ENCODE results near the gene GRM7.

Gene GRM7

GRCh38 chr3:7144697-7145308, 283.9 kb downstream of the GRM7 start:
- Histone ChIP-seq H3K36me3 (ENCODE audit: low read depth) (no peaks in the 10 kb centered on the region), H3K4me3 (ENCODE audit: severe bottlenecking) (no peak overlapping the region), H3K27ac (ENCODE audit: poor library complexity, severe bottlenecking) (no peak overlapping the region), H3K9me3 (ENCODE audit: severe bottlenecking) (no peaks in the 10 kb centered on the region), H3K4me1 (ENCODE audit: insufficient read depth, poor library complexity, severe bottlenecking) (no peaks in the 10 kb centered on the region), H3K27me3 (ENCODE audit: insufficient read depth, poor library complexity, severe bottlenecking) (no peaks in the 10 kb centered on the region)
- TF ChIP-seq CTCF (IDR thresholded peaks at IDR 0.05; ENCODE audit: poor library complexity, severe bottlenecking) = peak; percentile 49
- ATAC-seq (ENCODE audit: low read depth) = no peak
- DNase-seq (ENCODE audit: low spot score) = no peak

- Histone ChIP-seq H3K9me3 (ENCODE audit: severe bottlenecking) (peaks cover 2% of the 10 kb centered on the region), H3K36me3 (ENCODE audit: low read depth) (no peaks in the 10 kb centered on the region), H3K4me3 (ENCODE audit: severe bottlenecking) (no peak overlapping the region), H3K4me1 (ENCODE audit: insufficient read depth, poor library complexity, severe bottlenecking) (no peaks in the 10 kb centered on the region), H3K27me3 (ENCODE audit: insufficient read depth, poor library complexity, severe bottlenecking) (no peaks in the 10 kb centered on the region), H3K27ac (ENCODE audit: poor library complexity, severe bottlenecking) (no peak overlapping the region)
- ATAC-seq (ENCODE audit: low read depth) (no peak), DNase-seq (ENCODE audit: low spot score) (no peak)
- no peak for TF ChIP-seq CTCF (IDR thresholded peaks at IDR 0.05; ENCODE audit: poor library complexity, severe bottlenecking)
Observed at GRCh38 chr3:7146529-7146928, 285.6 kb downstream of the GRM7 start.

- Histone ChIP-seq H3K36me3 (ENCODE audit: low read depth) (no peaks in the 10 kb centered on the region), H3K9me3 (ENCODE audit: severe bottlenecking) (no peaks in the 10 kb centered on the region), H3K27ac (ENCODE audit: poor library complexity, severe bottlenecking) (no peak overlapping the region), H3K27me3 (ENCODE audit: insufficient read depth, poor library complexity, severe bottlenecking) (no peaks in the 10 kb centered on the region), H3K4me3 (ENCODE audit: severe bottlenecking) (no peak overlapping the region), H3K4me1 (ENCODE audit: insufficient read depth, poor library complexity, severe bottlenecking) (no peaks in the 10 kb centered on the region)
- ATAC-seq (ENCODE audit: low read depth) (no peak), DNase-seq (ENCODE audit: low spot score) (no peak)
- TF ChIP-seq CTCF (IDR thresholded peaks at IDR 0.05; ENCODE audit: poor library complexity, severe bottlenecking) = no peak
Observed at GRCh38 chr3:7158516-7158915, 297.6 kb downstream of the GRM7 start.

GRCh38 chr3:7160689-7161088, 299.8 kb downstream of the GRM7 start:
- DNase-seq (ENCODE audit: low spot score) (no peak), ATAC-seq (ENCODE audit: low read depth) (no peak)
- H3K27me3 ChIP-seq (ENCODE audit: insufficient read depth, poor library complexity, severe bottlenecking) = no peaks in the 10 kb centered on the region
- no peaks in the 10 kb centered on the region for H3K4me1 ChIP-seq (ENCODE audit: insufficient read depth, poor library complexity, severe bottlenecking)
- no peaks in the 10 kb centered on the region for H3K36me3 ChIP-seq (ENCODE audit: low read depth)
- H3K4me3 ChIP-seq (ENCODE audit: severe bottlenecking) = no peak overlapping the region
- no peak for TF ChIP-seq CTCF (IDR thresholded peaks at IDR 0.05; ENCODE audit: poor library complexity, severe bottlenecking)
- H3K27ac ChIP-seq (ENCODE audit: poor library complexity, severe bottlenecking) = no peak overlapping the region
- no peaks in the 10 kb centered on the region for H3K9me3 ChIP-seq (ENCODE audit: severe bottlenecking)

GRCh38 chr3:7166460-7166859, 305.5 kb downstream of the GRM7 start:
- no peak for TF ChIP-seq CTCF (IDR thresholded peaks at IDR 0.05; ENCODE audit: poor library complexity, severe bottlenecking)
- Histone ChIP-seq H3K27ac (ENCODE audit: poor library complexity, severe bottlenecking) (no peak overlapping the region), H3K4me1 (ENCODE audit: insufficient read depth, poor library complexity, severe bottlenecking) (no peaks in the 10 kb centered on the region), H3K9me3 (ENCODE audit: severe bottlenecking) (no peaks in the 10 kb centered on the region), H3K27me3 (ENCODE audit: insufficient read depth, poor library complexity, severe bottlenecking) (no peaks in the 10 kb centered on the region), H3K36me3 (ENCODE audit: low read depth) (no peaks in the 10 kb centered on the region), H3K4me3 (ENCODE audit: severe bottlenecking) (no peak overlapping the region)
- ATAC-seq (ENCODE audit: low read depth) (no peak), DNase-seq (ENCODE audit: low spot score) (no peak)

Measured in RWPE2 (cell line).